Spleen (tissue), 11 donors: ENCODE data around the gene RELA. TPM values are rescaled to one million over a fixed set of nuclear protein-coding genes. Genes with fewer than 3 reads are reported as not detected.

Experiments
- DNase-seq: peaks from one replicate; pipeline ENCODE4 v3.0.0-alpha.2; 2020
- H3K27ac ChIP-seq, 8 donors: fragments of 200-600 bp; sonication (generic) in 7 of 8; 1 replicate in 4 of 8; 2 replicates in 4 of 8; pipeline versions ENCODE4 v1.5.0 to v1.8.0; 2016 to 2021; ENCODE audit warnings: inconsistent platforms in 4 of 8, mild to moderate bottlenecking in 4 of 8, moderate library complexity in 1 of 8
- H3K27me3 ChIP-seq, 7 donors: fragments of 200-600 bp; sonication (generic) in 6 of 7; replicated peaks in 1 of 7; 1 replicate in 4 of 7; 2 replicates in 3 of 7; pipeline versions ENCODE4 v1.5.0 to v1.8.0; 2016 to 2021; ENCODE audit warnings: inconsistent platforms in 3 of 7, mild to moderate bottlenecking in 1 of 7
- H3K36me3 ChIP-seq, 6 donors: fragments of 200-600 bp; sonication (generic) in 5 of 6; 1 replicate in 4 of 6; 2 replicates in 2 of 6; pipeline versions ENCODE4 v1.5.0 to v1.8.0; 2016 to 2021; ENCODE audit warnings: inconsistent platforms in 2 of 6
- H3K4me1 ChIP-seq, 6 donors: fragments of 200-600 bp; sonication (generic) in 5 of 6; 1 replicate in 3 of 6; 2 replicates in 3 of 6; pipeline versions ENCODE4 v1.5.0 to v1.8.0; 2016 to 2021; ENCODE audit warnings: inconsistent platforms in 3 of 6
- H3K4me3 ChIP-seq, 8 donors: fragments of 200-600 bp; sonication (generic) in 7 of 8; 1 replicate in 4 of 8; 2 replicates in 4 of 8; pipeline versions ENCODE4 v1.5.0 to v1.8.0; 2016 to 2021; ENCODE audit warnings: inconsistent platforms in 4 of 8, mild to moderate bottlenecking in 4 of 8, moderate library complexity in 2 of 8
- H3K9me3 ChIP-seq, 8 donors: fragments of 200-600 bp; sonication (generic) in 7 of 8; 1 replicate in 4 of 8; 2 replicates in 4 of 8; pipeline versions ENCODE4 v1.5.0 to v1.8.0; 2016 to 2021; ENCODE audit warnings: inconsistent platforms in 4 of 8
- POLR2A ChIP-seq, 3 donors: fragments of 450-650 bp; IDR thresholded peaks; one replicate each; pipeline ENCODE4 v1.5.1; 2017; ENCODE audit warnings: antibody characterized with exemption in 3 of 3, mild to moderate bottlenecking in 1 of 3
- POLR2AphosphoS5 ChIP-seq, 3 donors: sonication (generic); formaldehyde crosslinking; IDR thresholded peaks; one replicate each; pipeline ENCODE4 v1.5.1; 2017; ENCODE audit warnings: antibody characterized with exemption in 3 of 3
- WGBS, 5 donors: extraction: QIAGEN DNeasy Blood & Tissue Kit in 3 of 5; methylation state at CpG; one replicate each; pipeline versions ENCODE4 v1.1.5 to v1.1.7; 2013 to 2018; 5-methylcytosine and 5-hydroxymethylcytosine counted together
- intact Hi-C: fragments of 100-400 bp; cut with DNase I; formaldehyde crosslinking; loops from one replicate; pipeline ENCODE4 v1.15.0; 2023; ENCODE audit warnings: low total_unique reads
- microRNA-seq, 3 donors: library from miRNA; unstranded; fragments of <30 nt; microRNA quantifications; one replicate each; pipeline versions ENCODE4 to v1.1.0, GENCODE V29; 2019 to 2020
- polyA plus RNA-seq, 3 donors: library from polyadenylated mRNA; stranded (reverse); fragments of 200-250 nt; gene quantifications; one replicate each; pipeline ENCODE4 v1.2.1, GENCODE V29; 2013
- small RNA-seq, 4 donors: library from RNA; depleted of rRNA; stranded (forward); fragments of <200 nt; gene quantifications; one replicate each; pipeline ENCODE3, GENCODE V24; 2016
- total RNA-seq, 7 donors: library from RNA; depleted of rRNA in 3 of 7; stranded (reverse); fragments of >200 nt in 3 of 7; fragmentation: NEBNext Ultra II Directional in 4 of 7; extraction: Animal tissue kit (Norgen Biotek cat#: 25700) in 4 of 7; gene quantifications; one replicate each; pipeline versions ENCODE4 v1.1.0 to v1.2.1, GENCODE V29; 2016 to 2021
- TF ChIP-seq, protein P1 (sequence below), 11 experiments: fragments of 200-600 bp in 7 of 11; fragments of 450-650 bp in 4 of 11; sonication (generic) in 4 of 11; IDR thresholded peaks in 8 of 11; conservative IDR thresholded peaks in 3 of 11; 1 replicate in 7 of 11; 2 replicates in 4 of 11; pipeline versions ENCODE4 v1.4.0 to v1.8.0; 2016 to 2021; ENCODE audit warnings: antibody characterized with exemption in 11 of 11, inconsistent platforms in 4 of 11, mild to moderate bottlenecking in 1 of 11
- donor health status: healthy with polysubstance abuse.
- donor health status: DM: no; HTN: no; CAD: no; lungs with moderate emphysema.
- donor health status: DM: no; HTN: no; CAD: no.
- donor health status: Bipolar disorder and iron deficiency.
- donor health status: healthy.
- donor health status: DM: no; HTN: no; CAD: no.
- donor health status: DM: yes; HTN: yes; CAD: no.

Gene RELA
- total and polyA plus RNA-seq, 10 donors, result 25.8 to 115 (median 69.5) TPM

DNA sequence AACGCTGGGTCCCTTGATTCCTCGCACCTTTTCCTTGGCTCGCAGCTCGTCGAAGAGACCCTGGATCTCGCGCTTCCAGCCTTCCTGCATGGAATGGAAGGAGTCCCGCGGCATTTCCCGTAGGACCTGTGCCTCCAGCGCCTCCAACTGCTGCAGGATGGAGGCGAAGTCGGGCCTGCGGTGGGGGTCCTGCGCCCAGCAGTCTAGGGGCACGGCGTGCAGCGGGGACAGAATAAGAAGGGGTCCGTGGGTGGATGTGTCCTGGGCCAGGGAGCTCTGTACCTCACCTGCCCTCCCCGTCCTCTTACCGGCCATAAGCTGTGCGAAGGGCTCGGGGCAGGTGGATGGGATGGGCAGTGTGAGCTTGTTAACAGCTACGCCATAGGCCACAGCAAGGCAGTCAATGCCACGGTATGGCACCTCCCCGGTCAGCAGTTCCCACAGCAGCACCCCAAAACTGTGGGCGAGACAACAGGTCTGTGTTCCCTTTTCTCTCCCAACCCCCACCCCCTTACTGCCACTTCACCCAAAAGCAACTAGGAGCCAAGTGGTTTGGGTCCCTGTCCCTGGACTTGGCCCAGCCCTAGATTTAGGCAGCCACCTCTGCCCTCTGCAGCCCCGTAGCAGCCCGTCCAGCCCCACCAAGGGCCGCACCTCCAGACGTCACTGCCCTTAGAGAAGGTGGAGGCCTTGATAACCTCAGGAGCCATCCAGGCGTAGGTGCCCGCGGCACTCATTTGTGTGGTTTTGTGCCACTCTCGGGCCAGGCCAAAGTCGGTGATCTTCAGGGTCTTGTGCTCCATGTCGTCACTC is 54.9 kb downstream of the RELA start:
- 84 to 93% (median 92%) methylated on average over 37 of the region's 37 CpGs for WGBS, 5 donors
- TF ChIP-seq POLR2AphosphoS5 (IDR thresholded peaks at IDR 0.05), result peak in 1 of 3 donors; percentile 17
- TF ChIP-seq POLR2A (IDR thresholded peaks at IDR 0.05), result no peak
- TF ChIP-seq, protein P1, sequence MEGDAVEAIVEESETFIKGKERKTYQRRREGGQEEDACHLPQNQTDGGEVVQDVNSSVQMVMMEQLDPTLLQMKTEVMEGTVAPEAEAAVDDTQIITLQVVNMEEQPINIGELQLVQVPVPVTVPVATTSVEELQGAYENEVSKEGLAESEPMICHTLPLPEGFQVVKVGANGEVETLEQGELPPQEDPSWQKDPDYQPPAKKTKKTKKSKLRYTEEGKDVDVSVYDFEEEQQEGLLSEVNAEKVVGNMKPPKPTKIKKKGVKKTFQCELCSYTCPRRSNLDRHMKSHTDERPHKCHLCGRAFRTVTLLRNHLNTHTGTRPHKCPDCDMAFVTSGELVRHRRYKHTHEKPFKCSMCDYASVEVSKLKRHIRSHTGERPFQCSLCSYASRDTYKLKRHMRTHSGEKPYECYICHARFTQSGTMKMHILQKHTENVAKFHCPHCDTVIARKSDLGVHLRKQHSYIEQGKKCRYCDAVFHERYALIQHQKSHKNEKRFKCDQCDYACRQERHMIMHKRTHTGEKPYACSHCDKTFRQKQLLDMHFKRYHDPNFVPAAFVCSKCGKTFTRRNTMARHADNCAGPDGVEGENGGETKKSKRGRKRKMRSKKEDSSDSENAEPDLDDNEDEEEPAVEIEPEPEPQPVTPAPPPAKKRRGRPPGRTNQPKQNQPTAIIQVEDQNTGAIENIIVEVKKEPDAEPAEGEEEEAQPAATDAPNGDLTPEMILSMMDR (IDR thresholded peaks at IDR 0.05 in 8 of 11, conservative IDR thresholded peaks at IDR 0.05 in 3 of 11), result no peak
- H3K27ac ChIP-seq, result peak overlapping the region in 4 of 8 donors; percentile 17 to 79 (median 40)
- no peaks in the 10 kb centered on the region for H3K27me3 ChIP-seq
- intact Hi-C loops, result no loop called here
- no peaks in the 10 kb centered on the region for H3K9me3 ChIP-seq
- peaks cover 49 to 81% (median 67%) of the 10 kb centered on the region in 6 donors for H3K4me1 ChIP-seq
- peak overlapping the region in 4 of 8 donors; percentile 7 to 48 (median 12) for H3K4me3 ChIP-seq
- no peak for DNase-seq
- H3K36me3 ChIP-seq, result peaks cover 0 to 97% (median 78%) of the 10 kb centered on the region in 6 donors

DNA sequence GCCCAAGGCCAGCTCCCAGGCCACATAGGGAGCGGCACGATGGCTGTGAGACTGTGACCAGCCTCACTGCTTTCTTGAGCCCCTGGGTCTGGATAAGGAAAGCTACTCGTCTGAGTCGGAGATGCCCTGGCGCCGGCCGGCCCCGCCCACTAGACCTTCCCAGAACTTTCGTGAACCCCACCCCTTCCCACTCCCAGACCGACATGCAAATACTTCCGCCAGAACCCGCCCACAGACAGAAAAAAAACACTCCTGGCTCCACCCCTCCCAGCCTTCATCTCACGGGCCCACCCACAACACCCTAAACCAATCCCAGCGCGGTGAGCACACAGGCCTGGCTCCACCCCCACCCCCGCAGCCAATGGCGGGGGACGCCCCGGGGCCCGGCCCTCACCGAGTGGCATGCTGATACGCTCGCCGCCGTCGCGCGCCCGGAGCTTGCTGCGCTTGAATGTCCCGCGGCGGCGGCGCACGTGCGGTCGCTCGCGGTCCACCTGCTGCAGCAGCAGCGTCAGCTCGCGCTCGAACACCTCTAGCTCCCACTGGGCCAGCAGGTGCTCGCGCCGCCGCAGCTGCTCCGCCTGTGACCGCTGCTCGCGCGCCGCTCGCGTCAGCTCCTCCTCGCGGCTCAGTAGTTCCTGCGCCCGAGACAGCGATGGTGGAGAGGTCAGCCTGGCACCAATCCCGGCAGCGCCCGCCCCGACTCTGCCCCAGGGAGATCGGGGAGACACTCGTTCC is 55.7 kb downstream of the RELA start:
- peak; percentile 90 for DNase-seq
- Histone ChIP-seq H3K4me3 (peak overlapping the region in 4 of 8 donors; percentile 7 to 48 (median 12)), H3K27me3 (no peaks in the 10 kb centered on the region), H3K27ac (peak overlapping the region; percentile 58 to 83 (median 76)), H3K9me3 (no peaks in the 10 kb centered on the region), H3K4me1 (peaks cover 41 to 79% (median 60%) of the 10 kb centered on the region in 6 donors), H3K36me3 (peaks cover 0 to 97% (median 79%) of the 10 kb centered on the region in 6 donors)
- 59 to 84% (median 73%) methylated on average over 25 to 67 of the region's 67 CpGs for whole genome bisulfite sequencing, 5 donors
- intact Hi-C loops, result no loop called here
- TF ChIP-seq, protein P1 (IDR thresholded peaks at IDR 0.05 in 8 of 11, conservative IDR thresholded peaks at IDR 0.05 in 3 of 11), result no peak
- TF ChIP-seq POLR2AphosphoS5 (IDR thresholded peaks at IDR 0.05), result peak; percentile 8 to 71 (median 67)

DNA sequence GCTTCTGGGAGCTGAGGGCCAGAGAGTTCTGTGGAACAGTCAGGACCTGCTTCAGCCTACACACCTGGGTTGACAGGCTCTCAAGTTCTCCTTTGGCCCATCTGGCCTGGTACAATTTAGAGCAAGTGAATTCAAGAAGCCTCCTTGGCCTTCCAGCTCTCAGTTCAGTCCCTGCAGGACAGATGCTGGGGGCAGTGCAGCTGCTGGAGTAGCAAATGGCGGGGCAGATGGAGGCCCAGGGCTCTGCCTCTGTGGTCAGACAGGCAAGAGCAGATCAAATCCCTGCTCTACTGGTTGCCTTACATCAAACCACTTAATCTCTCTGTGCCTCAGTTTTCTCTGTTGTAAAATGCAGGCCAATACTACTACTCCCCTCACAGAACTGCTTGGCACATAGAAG is 58.5 kb downstream of the RELA start:
- no peaks in the 10 kb centered on the region for H3K9me3 ChIP-seq
- peak overlapping the region in 2 of 8 donors; percentile 76 to 77 for H3K27ac ChIP-seq
- 98 to 100% (median 100%) methylated on average over 1 of the region's 1 CpG for WGBS, 5 donors
- no peak for TF ChIP-seq POLR2AphosphoS5 (IDR thresholded peaks at IDR 0.05)
- TF ChIP-seq POLR2A (IDR thresholded peaks at IDR 0.05), result no peak
- TF ChIP-seq, protein P1 (IDR thresholded peaks at IDR 0.05 in 8 of 11, conservative IDR thresholded peaks at IDR 0.05 in 3 of 11), result no peak
- no peaks in the 10 kb centered on the region for H3K27me3 ChIP-seq
- H3K36me3 ChIP-seq, result peaks cover 0 to 100% (median 78%) of the 10 kb centered on the region in 6 donors
- H3K4me1 ChIP-seq, result peaks cover 14 to 51% (median 32%) of the 10 kb centered on the region in 6 donors
- intact Hi-C loops, result no loop called here
- DNase-seq, result no peak
- H3K4me3 ChIP-seq, result no peak overlapping the region

Small RNA genes lying within 50 kb of the gene (microRNA-seq; reads per million reads assigned to microRNA genes)
- gene MIR4489, result 0 to 1.4 (median 0.70) reads per million in 3 donors
- 0 to 0.28 (median 0) reads per million in 3 donors for gene MIR4690

Small RNA genes lying within 50 kb of the gene (small RNA-seq; reads per million reads assigned to genes)
- gene MIR4489, result 0.06 to 0.45 (median 0.14) reads per million in 4 donors
- gene MIR4690, result 0 to 0.17 (median 0.08) reads per million in 4 donors
- gene RN7SL309P, result 0 reads per million in 4 donors

Other genes with a start within 250 kb of the RELA start
- gene NEAT1, start 240.1 kb downstream of the RELA start, total RNA-seq, result 1,000 to 10,000 TPM in 2 of 7 donors, 100 to 1,000 TPM in 5; 266 to 1,804 (median 799) TPM
- gene NEAT1, start 240.1 kb downstream of the RELA start, polyA plus RNA-seq, result 1,000 to 10,000 TPM in 2 of 3 donors, 100 to 1,000 TPM in 1; 526 to 1,090 (median 1,018) TPM
- over 10,000 TPM; 10,088 to 24,490 (median 13,598) TPM for gene MALAT1, start 163.9 kb downstream of the RELA start, total RNA-seq
- 100 to 1,000 TPM; 111 to 793 (median 171) TPM for gene MALAT1, start 163.9 kb downstream of the RELA start, polyA plus RNA-seq
- gene SCYL1, start 137.8 kb downstream of the RELA start, total RNA-seq, result 100 to 1,000 TPM in 2 of 7 donors, 10 to 100 TPM in 5; 64.7 to 125 (median 77.4) TPM
- gene SCYL1, start 137.8 kb downstream of the RELA start, polyA plus RNA-seq, result 10 to 100 TPM; 52.4 to 70.6 (median 60.7) TPM
- gene LTBP3, start 104.6 kb downstream of the RELA start, total RNA-seq, result 100 to 1,000 TPM in 2 of 7 donors, 10 to 100 TPM in 5; 81.6 to 137 (median 95.8) TPM
- 10 to 100 TPM; 20.6 to 57.0 (median 27.6) TPM for gene LTBP3, start 104.6 kb downstream of the RELA start, polyA plus RNA-seq
- gene ZNRD2, start 92.4 kb downstream of the RELA start, total RNA-seq, result 10 to 100 TPM; 20.9 to 68.8 (median 34.4) TPM
- gene ZNRD2, start 92.4 kb downstream of the RELA start, polyA plus RNA-seq, result 10 to 100 TPM; 32.6 to 49.5 (median 42.5) TPM
- gene FAM89B, start 90.4 kb downstream of the RELA start, total RNA-seq, result 10 to 100 TPM; 34.5 to 59.0 (median 48.4) TPM
- 10 to 100 TPM; 43.0 to 66.1 (median 50.1) TPM for gene FAM89B, start 90.4 kb downstream of the RELA start, polyA plus RNA-seq
- 100 to 1,000 TPM; 151 to 365 (median 242) TPM for gene EHBP1L1, start 86.9 kb downstream of the RELA start, total RNA-seq
- 100 to 1,000 TPM in 2 of 3 donors, 10 to 100 TPM in 1; 44.3 to 174 (median 116) TPM for gene EHBP1L1, start 86.9 kb downstream of the RELA start, polyA plus RNA-seq
- 1 to 10 TPM in 4 of 7 donors, under 1 TPM in 3; 0.63 to 3.2 (median 1.1) TPM for gene KCNK7, start 67.1 kb downstream of the RELA start, total RNA-seq
- 1 to 10 TPM; 1.9 to 6.2 (median 2.9) TPM for gene KCNK7, start 67.1 kb downstream of the RELA start, polyA plus RNA-seq
- gene MAP3K11, start 48.7 kb downstream of the RELA start, total RNA-seq, result 100 to 1,000 TPM in 3 of 7 donors, 10 to 100 TPM in 4; 93.5 to 158 (median 99.9) TPM
- gene MAP3K11, start 48.7 kb downstream of the RELA start, polyA plus RNA-seq, result 100 to 1,000 TPM in 1 of 3 donors, 10 to 100 TPM in 2; 29.4 to 109 (median 97.7) TPM
- gene PCNX3, start 47.1 kb downstream of the RELA start, total RNA-seq, result 10 to 100 TPM; 38.6 to 51.3 (median 47.4) TPM
- 10 to 100 TPM in 2 of 3 donors, 1 to 10 TPM in 1; 9.2 to 24.9 (median 17.7) TPM for gene PCNX3, start 47.1 kb downstream of the RELA start, polyA plus RNA-seq
- gene SIPA1, start 24.8 kb downstream of the RELA start, total RNA-seq, result 100 to 1,000 TPM; 167 to 308 (median 255) TPM
- 100 to 1,000 TPM; 269 to 423 (median 327) TPM for gene SIPA1, start 24.8 kb downstream of the RELA start, polyA plus RNA-seq
- 10 to 100 TPM; 55.0 to 85.8 (median 63.6) TPM for gene KAT5, start 49.3 kb upstream of the RELA start, total RNA-seq
- gene KAT5, start 49.3 kb upstream of the RELA start, polyA plus RNA-seq, result 100 to 1,000 TPM in 1 of 3 donors, 10 to 100 TPM in 2; 55.3 to 103 (median 72.4) TPM
- 100 to 1,000 TPM in 2 of 7 donors, 10 to 100 TPM in 5; 51.0 to 141 (median 54.4) TPM for gene RNASEH2C, start 57.9 kb upstream of the RELA start, total RNA-seq
- gene RNASEH2C, start 57.9 kb upstream of the RELA start, polyA plus RNA-seq, result 100 to 1,000 TPM in 2 of 3 donors, 10 to 100 TPM in 1; 56.3 to 124 (median 112) TPM
- 10 to 100 TPM; 28.9 to 58.9 (median 33.1) TPM for gene AP5B1, start 118.1 kb upstream of the RELA start, total RNA-seq
- gene AP5B1, start 118.1 kb upstream of the RELA start, polyA plus RNA-seq, result 10 to 100 TPM in 1 of 3 donors, 1 to 10 TPM in 2; 2.8 to 12.6 (median 3.3) TPM
- under 1 TPM in 2 of 7 donors, not detected in 5; 0.14 to 0.47 TPM for gene OVOL1, start 124.1 kb upstream of the RELA start, total RNA-seq
- gene OVOL1, start 124.1 kb upstream of the RELA start, polyA plus RNA-seq, result under 1 TPM in 2 of 3 donors, not detected in 1; 0.03 to 0.06 TPM
- 1 to 10 TPM in 2 of 7 donors, under 1 TPM in 3, not detected in 2; 0.22 to 1.2 (median 0.77) TPM for gene SNX32, start 171.0 kb upstream of the RELA start, total RNA-seq
- gene SNX32, start 171.0 kb upstream of the RELA start, polyA plus RNA-seq, result 1 to 10 TPM in 1 of 3 donors, under 1 TPM in 2; 0.45 to 1.5 (median 0.89) TPM
- 1,000 to 10,000 TPM in 2 of 7 donors, 100 to 1,000 TPM in 5; 666 to 1,219 (median 868) TPM for gene CFL1, start 195.3 kb upstream of the RELA start, total RNA-seq
- gene CFL1, start 195.3 kb upstream of the RELA start, polyA plus RNA-seq, result 100 to 1,000 TPM; 562 to 869 (median 862) TPM
- gene MUS81, start 197.5 kb upstream of the RELA start, total RNA-seq, result 10 to 100 TPM; 54.8 to 77.3 (median 65.5) TPM
- gene MUS81, start 197.5 kb upstream of the RELA start, polyA plus RNA-seq, result 10 to 100 TPM; 71.2 to 93.5 (median 89.5) TPM
- 10 to 100 TPM; 21.0 to 53.5 (median 38.4) TPM for gene EFEMP2, start 209.9 kb upstream of the RELA start, total RNA-seq
- gene EFEMP2, start 209.9 kb upstream of the RELA start, polyA plus RNA-seq, result 10 to 100 TPM; 22.5 to 39.1 (median 31.4) TPM
- 10 to 100 TPM; 18.8 to 38.2 (median 29.5) TPM for gene CTSW, start 216.9 kb upstream of the RELA start, total RNA-seq
- 10 to 100 TPM in 2 of 3 donors, 1 to 10 TPM in 1; 5.6 to 13.2 (median 10.8) TPM for gene CTSW, start 216.9 kb upstream of the RELA start, polyA plus RNA-seq
- gene FIBP, start 225.6 kb upstream of the RELA start, total RNA-seq, result 10 to 100 TPM; 52.3 to 79.0 (median 64.9) TPM
- 10 to 100 TPM; 61.9 to 66.3 (median 62.3) TPM for gene FIBP, start 225.6 kb upstream of the RELA start, polyA plus RNA-seq
- 10 to 100 TPM; 38.7 to 61.7 (median 44.4) TPM for gene CCDC85B, start 227.8 kb upstream of the RELA start, total RNA-seq
- 100 to 1,000 TPM in 1 of 3 donors, 10 to 100 TPM in 2; 53.9 to 131 (median 96.2) TPM for gene CCDC85B, start 227.8 kb upstream of the RELA start, polyA plus RNA-seq
- gene FOSL1, start 237.5 kb upstream of the RELA start, total RNA-seq, result 1 to 10 TPM in 6 of 7 donors, under 1 TPM in 1; 0.42 to 5.4 (median 1.6) TPM
- 1 to 10 TPM in 2 of 3 donors, under 1 TPM in 1; 0.59 to 1.2 (median 1.2) TPM for gene FOSL1, start 237.5 kb upstream of the RELA start, polyA plus RNA-seq